ENCODE results near the gene RANGAP1.
A peak's percentile ranks its signal among the peaks of the same experiment; 100 is the strongest.

The RANGAP1 gene, protein sequence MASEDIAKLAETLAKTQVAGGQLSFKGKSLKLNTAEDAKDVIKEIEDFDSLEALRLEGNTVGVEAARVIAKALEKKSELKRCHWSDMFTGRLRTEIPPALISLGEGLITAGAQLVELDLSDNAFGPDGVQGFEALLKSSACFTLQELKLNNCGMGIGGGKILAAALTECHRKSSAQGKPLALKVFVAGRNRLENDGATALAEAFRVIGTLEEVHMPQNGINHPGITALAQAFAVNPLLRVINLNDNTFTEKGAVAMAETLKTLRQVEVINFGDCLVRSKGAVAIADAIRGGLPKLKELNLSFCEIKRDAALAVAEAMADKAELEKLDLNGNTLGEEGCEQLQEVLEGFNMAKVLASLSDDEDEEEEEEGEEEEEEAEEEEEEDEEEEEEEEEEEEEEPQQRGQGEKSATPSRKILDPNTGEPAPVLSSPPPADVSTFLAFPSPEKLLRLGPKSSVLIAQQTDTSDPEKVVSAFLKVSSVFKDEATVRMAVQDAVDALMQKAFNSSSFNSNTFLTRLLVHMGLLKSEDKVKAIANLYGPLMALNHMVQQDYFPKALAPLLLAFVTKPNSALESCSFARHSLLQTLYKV

DNA sequence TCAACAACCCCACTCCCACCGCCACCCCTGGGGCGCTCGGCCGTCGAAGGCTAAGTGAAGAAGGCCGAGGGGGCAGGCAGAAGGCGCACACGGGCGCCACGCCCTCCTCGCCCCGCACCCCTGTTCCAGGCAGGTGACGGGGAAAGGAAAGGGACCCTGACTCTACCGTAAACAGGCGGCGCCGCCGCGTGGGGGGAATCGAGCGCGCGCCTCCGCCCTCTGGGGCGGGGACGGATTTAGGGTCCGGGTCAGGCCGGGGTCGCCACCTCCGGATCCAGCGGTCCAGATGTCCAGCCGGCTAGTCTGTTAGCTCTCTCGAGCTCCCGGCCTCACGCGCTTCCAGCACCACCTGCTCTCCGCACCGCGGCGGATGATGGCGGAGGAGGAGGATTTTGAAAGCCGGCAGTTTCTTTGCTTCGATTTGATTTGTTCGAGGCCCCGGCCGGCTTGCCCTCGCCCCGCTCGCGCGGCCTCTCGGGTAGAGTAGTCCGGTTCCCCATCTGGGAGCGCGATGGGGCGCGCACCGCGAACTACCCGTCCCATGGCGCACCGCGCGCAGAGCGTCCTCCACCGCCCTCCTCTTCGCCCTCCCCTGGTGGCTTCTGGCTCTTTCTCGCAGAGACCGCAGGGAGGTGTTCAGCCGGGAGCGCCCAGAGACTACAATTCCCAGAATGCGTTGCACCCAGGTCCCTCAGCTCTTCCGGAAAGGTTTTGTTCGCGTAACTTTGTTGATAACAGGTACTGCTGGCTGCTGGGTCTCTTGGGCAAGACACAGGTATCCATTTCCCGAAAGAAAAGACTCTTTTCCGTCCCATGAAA lies at the start of gene RANGAP1:
Gene RANGAP1, minus strand, starts transcription at position 368 of the 819 bp plus-strand sequence. CDS start 5,143 bp downstream, outside the sequence.
- DNase-seq (ENCODE audit: low spot score) = peak; percentile 98

DNA sequence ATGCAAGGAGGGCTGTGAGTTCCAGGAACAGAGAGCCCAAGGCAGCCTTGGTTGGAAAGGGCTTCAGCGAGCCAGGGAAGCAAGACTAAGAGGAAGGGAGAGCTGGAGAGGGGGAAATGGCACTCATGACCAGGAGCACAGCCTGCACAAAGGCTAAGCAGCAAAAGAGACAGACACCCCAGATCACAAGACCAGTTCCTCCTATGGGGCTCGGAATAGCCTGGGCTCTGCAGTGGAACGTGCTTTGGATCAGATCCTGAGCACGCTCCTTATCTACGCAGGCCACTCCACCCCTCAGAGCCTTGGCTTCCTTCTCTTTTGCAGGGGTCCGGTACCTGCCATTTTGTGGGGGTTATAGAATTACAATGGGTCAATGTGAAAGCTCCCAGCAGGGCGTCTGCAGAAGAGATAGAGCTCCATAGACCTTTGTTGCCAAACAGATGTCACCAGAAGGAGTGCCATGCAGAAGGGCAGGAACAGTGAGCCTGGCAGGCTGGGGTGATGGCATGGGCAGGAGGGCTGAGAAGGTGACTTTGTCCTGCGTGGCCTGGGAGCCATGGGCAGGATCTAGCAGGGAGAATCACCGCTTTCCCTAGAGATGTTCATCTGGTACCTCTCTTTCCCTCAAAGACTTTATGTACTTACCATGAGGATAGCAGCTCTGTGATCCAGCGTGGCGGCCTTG lies 49.1 kb upstream of the RANGAP1 start:
- DNase-seq (ENCODE audit: low spot score) = no peak

DNA sequence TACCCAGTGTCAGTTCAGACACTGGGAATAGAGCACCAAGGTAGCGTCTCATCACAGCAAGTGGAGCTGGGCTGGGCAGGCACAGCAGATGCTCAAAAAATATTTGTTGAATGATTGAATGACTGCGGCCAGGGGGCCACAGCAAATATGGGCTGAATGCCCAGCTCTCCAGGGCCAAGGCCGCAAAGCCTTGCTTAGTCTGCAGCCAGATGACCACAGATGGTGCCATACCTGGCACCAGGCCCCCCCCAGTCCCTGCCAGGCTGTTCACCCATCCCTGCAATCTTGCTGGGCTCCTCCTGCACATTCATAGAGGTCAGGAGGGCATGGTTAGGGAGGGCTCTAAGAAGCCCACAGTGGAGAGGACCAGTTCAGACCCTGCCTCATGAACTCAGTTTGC lies 48.2 kb upstream of the RANGAP1 start:
- DNase-seq (ENCODE audit: low spot score) = no peak

DNA sequence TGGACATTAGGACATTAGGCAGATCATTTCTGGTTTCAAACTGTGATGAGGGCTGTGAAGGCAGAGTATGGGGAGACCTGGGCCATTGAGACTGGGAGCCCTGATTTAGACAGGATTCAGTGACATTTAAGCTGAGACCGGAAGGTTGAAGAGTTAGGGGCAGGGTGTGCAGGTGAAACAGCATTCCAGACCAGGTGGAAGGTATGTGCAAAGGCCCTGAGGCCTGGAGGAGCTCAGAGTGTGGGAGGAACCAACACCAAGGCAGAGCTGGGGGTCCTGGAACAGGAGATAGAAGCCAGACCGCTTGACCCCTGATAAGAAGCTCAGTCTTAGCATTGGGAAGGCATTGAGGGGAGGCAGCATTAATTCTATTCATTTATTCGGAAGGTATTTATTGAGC lies 47.8 kb upstream of the RANGAP1 start:
- no peak for DNase-seq (ENCODE audit: low spot score)

DNA sequence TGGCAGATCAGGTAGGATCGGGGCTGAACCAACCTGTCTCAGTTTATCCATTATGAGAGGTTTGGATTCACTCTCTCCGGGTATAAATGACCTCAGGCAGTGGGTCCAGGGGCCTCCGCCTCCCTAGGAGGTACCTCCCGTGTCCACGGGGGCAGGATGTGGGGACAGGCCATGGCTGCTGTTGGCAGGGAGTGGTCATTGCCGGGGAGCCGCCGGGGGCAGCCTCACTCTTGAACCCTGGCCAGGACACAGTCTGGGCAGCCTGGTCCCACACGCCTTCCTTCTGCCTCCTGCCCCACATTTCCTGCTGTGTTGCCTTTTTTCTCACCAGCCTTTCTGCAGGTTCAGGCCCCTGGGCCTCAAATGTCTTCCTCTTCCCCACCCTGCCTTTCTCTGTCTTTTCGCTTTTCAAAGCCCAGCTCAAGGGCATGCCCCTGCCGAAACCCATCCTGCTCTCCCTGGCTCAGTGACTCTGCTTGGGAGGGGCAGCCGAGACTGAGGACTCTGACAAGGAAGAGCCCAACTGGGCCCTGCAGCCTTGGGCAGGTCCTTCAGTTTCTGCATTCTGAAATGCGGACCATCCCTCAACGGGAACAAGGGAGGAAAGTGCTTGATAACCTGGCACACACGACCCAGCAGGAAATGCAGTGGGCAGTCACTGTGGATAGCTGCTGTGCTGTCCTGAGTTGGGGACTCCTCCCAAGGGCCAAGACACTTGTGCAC lies 46.4 kb upstream of the RANGAP1 start:
- DNase-seq (ENCODE audit: low spot score) = no peak

DNA sequence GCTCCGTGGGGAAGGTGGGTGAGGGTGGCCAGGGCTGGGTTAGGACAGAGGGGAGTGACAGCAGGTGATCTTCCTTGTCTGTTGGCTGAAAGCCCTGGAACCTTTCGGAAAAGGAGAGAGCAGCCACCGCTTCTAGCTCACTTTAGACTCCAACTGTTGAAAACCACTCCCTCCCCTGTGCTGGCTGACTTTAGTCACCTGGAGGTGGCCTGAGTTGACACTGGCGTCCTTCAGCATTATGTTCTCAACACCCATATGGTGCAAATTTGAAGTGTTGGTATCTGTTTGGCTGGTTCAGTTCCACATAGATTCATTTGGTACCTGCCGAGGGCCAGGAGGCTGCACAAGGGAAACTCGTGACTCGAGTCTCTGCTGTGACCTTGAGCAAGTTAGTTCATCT lies 44.2 kb upstream of the RANGAP1 start:
- DNase-seq (ENCODE audit: low spot score) = no peak

DNA sequence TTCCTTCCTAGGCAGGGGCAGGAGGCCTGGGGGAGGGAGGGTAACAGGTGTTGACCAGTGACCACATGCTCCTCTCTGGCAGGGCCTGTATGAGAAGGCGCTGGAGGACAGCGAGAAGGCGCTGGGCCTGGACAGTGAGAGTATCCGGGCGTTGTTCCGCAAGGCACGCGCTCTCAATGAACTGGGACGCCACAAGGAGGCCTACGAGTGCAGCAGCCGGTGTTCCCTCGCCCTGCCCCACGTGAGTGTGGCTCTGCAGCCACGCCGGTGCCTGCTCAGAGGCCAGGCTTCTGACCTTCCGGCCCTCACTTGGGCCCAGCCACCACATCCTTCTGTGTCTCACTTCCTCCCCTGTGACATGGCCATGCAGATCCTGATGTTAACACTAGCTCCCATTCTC lies 41.1 kb upstream of the RANGAP1 start:
- no peak for DNase-seq (ENCODE audit: low spot score)

DNA sequence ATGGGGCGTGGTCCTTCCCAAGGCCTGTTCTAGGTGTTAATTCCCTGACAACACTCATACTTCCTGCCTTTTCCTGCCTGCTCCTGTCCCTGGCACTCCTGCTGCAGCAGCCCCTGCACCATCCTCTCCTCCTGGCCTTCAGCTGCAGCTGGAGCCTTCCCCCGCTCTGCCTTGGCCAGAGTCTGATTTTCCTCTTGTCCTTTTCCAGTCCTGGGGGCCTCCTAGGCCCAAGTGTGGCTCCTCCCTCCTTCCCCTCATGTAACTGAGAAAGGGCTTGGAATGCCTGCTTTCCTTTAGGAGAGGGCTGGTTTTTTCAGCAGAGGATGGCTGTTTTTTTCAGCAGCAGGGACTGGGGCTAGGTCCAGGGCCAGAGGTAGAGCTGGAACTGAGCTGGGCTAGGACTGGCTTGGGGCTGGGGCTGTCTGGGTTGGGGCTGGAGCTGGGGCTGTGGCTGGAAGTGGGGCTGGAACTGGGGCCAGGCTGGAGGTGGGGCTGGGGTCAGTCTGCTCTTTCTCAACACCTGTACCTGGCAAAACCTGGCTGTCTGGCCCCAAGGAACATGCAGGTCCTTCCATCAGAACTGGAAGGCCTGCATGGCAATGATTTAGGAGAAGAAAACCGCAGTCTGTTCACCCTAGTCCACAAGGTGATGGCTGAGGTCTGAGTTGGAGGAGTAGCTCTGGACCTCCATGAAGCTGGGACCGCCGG lies 39.0 kb upstream of the RANGAP1 start:
- DNase-seq (ENCODE audit: low spot score) = no peak

DNA sequence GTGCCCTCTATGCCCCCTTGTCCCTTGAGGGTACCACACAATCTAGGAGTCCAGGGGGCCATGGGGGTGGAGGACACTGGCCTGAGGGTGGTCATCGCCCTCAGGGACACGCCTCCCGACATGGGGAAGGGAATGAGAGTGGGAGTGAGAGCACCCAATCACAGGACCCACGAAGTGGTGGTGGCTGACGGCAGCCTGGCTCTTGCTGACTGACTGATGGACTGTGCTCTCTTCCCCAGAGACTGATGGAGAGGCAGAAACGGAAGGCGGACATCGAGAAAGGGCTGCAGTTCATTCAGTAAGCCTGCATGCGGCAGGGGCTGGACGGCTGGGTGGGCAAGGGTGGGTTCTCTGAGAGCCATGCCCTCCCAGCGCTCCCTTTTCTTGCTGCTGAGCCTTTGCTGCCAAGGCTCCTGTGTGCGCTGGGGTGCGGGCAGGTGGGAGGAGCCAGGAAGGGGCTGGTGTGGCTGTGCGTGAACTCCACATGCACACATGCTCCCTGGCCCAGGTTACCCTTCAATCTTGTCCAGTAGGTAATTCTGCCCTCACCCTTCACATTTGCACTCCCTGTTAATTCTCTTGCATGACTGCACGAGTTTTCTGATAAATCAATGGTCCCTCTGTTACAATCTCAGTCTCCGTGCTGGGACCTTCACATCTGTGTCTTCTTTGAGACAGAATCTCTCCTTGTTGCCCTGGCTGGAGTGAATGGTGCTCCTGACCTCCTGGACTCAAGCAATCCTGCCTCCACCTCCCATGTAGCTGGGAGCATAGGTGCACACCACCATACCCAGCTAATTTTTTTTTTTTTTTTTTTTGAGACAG lies 34.6 kb upstream of the RANGAP1 start:
- no peak for DNase-seq (ENCODE audit: low spot score)

DNA sequence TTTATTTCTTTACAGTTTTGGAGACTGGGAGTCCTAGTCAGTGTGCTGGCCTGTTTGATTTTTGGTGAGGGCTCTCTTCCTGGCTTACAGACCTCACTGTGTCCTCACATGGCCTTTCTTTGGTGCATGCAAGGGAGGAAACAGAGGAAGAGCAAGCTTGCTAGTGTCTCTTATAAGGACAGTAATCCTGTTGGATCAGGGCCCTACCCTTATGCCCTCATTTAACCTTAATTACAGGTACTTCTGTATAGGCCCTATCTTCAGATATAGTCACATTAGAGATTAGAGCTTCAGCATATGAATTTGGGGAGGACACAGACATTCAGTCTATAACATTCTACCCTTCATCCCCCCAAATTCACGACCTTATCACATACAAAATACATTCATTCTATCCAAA lies 29.6 kb upstream of the RANGAP1 start:
- DNase-seq (ENCODE audit: low spot score) = no peak

DNA sequence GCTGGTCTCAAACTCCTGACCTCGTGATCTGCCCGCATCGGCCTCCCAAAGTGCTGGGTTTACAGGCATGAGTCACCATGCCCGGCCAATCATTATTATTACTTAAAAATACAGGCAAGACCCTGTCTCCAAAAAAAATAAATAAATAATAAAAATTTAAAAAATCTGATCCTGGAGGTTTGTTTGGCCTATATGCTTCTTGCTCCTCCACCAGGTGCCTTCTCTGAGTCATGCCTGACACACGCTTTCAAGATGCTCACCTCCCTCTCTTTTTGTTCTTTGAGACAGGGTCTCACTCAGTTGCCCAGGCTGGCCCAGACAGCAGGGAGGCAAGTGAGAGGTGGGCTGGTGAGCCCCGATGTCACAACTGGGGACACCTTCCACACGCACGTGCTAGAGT lies 28.8 kb upstream of the RANGAP1 start:
- no peak for DNase-seq (ENCODE audit: low spot score)

DNA sequence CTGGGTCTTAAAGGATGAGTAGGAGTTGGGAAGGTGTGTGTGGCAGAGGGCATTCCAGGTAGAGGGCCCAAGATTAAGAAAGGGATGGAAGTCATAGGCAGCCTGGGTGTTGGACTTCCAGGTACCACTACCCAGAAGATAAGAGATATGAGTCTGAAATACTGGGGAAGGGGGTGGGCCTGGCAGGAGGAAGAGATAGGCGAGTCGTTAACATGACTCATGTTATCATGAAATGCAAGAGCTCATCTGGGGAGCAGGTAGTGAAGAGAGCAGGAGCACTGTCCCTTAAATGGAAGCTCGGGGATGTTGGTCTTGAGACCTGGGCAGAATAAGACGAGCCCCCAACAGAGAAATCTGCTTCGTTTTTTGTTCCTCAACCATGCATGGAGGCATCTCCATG lies 25.5 kb upstream of the RANGAP1 start:
- no peak for DNase-seq (ENCODE audit: low spot score)

DNA sequence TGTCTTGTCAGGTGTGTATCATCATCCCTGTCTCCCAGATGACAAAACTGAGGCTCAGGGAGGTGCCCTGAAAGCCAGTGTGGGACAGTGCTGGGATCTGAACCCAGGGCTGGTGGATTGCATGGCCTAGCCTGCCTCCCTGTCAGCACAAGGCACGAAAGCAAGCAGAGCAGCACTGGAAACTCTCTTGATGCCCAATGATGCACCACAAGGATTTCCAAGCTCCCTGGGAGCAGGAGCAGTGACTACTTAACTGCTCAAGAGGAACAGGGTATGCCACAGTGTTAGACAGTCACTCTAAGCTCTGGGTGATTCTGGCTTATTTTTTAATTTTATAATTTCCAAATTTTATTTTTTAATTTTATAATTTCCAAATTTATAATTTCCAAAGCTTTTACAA lies 24.3 kb upstream of the RANGAP1 start:
- no peak for DNase-seq (ENCODE audit: low spot score)

DNA sequence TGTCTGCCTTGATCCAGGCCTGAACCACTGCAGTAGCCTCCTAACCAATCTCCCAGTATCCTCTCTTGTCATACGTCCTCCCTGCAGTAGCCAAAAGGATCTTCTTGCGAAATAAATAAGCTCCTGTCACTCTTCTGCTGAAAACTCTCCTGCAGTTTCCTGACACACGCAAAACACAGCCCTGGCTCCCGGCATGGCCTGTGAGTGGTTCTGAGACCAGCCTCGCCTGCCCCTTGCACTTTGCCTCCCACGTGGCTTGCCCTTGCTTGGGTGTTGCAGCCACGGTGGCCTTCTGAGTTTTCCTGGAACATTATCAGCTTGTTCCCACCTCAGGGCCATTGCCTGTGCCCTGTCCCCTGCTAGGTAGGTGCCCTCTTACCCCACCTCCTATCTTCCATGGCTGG lies 22.6 kb upstream of the RANGAP1 start:
- DNase-seq (ENCODE audit: low spot score) = no peak

DNA sequence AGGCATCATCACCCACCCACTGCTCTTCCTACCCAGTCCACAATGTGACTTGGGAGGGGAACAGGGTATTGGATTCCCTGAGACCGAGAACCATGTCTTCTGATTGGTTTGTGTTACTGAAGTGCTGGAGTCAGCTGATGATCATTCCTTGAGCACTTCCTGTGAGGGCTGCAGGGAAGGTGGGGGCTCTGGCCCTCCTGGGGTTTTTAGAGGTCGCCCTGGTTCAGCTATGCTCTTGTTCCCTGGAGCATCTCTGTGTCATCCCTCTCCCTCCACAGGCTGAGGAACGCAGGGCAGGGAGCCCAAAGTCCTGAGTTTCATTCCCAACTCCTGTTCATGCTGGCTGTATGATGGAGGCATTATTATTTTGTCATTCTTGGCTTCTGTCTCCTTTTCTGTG lies 22.1 kb upstream of the RANGAP1 start:
- DNase-seq (ENCODE audit: low spot score) = no peak

DNA sequence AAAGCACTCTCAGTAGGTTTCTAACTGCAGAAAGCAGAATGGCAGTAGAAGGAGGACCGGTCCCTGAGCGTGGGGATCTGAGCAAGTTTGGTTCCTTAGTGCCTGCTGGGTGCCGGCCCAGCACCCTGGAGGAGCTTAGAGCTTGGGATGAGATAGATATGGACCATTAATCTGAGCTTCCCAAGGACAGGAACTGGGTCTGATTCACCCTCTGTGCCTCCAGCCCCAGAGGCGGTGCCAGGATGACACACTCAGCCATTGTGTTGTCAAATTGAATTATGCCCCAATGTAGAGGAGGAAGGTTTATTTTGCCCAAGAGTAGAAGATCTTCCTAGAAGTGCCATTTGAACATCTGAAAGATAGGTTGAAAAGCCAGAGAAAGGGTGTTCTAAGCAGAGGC lies 19.7 kb upstream of the RANGAP1 start:
- no peak for DNase-seq (ENCODE audit: low spot score)

DNA sequence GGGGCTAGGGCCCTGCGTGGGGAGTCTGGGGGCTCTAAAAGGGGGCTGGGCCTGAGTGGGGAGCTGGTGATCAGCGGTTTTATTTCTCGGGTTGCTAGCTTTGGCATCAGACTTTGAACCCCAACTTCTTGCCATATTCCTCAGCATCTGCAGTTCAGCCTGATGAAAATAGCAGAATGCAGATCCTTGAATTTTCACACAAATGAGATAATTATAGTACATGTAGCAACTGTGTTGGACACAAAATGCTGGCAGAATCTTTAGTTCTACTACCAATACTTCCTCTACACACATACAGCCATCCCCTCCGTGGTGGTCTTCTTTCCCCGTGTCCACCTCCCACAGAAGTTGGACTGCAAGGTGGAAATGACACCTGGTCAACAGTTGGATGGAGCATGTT lies 16.8 kb upstream of the RANGAP1 start:
- no peak for DNase-seq (ENCODE audit: low spot score)

DNA sequence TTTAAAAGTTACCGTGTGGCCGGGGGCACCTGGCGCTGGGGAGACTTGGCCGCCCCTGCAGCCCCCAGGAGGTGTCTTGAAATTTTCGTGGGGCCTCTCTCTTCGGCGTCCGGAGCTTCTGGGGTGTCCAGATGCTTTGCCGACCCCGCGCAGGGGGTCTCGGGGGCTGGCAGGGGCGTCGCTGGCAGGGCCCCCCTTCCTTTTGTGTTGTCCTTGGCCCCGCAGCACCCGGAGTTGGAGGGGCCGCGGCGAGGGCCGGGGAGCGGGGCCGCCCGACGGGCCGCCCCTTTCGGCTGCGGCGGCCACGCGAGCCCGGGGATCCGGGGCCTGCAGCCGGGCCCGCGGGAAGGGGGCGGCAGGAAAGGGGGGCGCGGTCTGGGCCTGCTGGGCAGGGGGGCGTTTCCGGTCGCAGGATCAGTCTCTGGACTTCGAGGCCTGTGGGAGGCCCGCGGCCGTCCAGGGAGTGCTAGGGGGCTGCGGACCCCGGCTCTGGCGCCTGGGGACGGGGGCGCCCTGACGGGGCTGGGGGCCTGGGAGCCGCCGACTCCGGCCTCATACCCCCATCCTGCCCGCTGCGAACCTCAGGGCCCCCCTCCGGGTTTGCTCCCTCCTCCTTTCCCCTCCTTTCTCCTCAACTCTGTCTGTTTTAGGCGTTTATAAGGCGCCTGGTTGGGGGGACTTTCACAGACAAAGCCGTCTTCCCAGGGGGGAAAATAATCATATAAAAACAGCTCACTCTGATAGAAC lies 16.2 kb upstream of the RANGAP1 start:
- no peak for DNase-seq (ENCODE audit: low spot score)

All from SW480 (cell line).